ENCODE data around the gene TNFRSF6B. TPM values are rescaled to one million over a fixed set of nuclear protein-coding genes. Genes with fewer than 3 reads are reported as not detected.
"Not testable (repeated sequence)": the region's sequence is repeated elsewhere in the genome, so short reads cannot be mapped to it uniquely, and the experiment has no call there.

Gene TNFRSF6B
- polyA plus RNA-seq (2012; ENCODE audit: insufficient read depth, insufficient read length, low read depth) = not detected

- Histone ChIP-seq H3K4me1 (peaks cover 44% of the 10 kb centered on the region), H3K27me3 (no peaks in the 10 kb centered on the region), H3K36me3 (no peaks in the 10 kb centered on the region), H3K9me3 (no peaks in the 10 kb centered on the region), H3K4me3 (ENCODE audit: low read depth, low read length) (peak within 1 kb of the TSS; percentile 32)
- no peak for TF ChIP-seq CTCF (IDR thresholded peaks at IDR 0.05; ENCODE audit: low read depth, low read length)
- peak; percentile 55 for DNase-seq
Observed at GRCh38 chr20:63696628-63697356, at the start of gene TNFRSF6B. TSS of gene TNFRSF6B (plus strand) at chr20:63696652. CDS start at chr20:63696768, 116 bp downstream.

GRCh38 chr20:63648190-63648589 is 48.3 kb upstream of the TNFRSF6B start:
- Histone ChIP-seq H3K4me3 (ENCODE audit: low read depth, low read length) (no peak overlapping the region), H3K36me3 (peaks cover 35% of the 10 kb centered on the region), H3K9me3 (no peaks in the 10 kb centered on the region), H3K27me3 (no peaks in the 10 kb centered on the region), H3K4me1 (no peaks in the 10 kb centered on the region)
- DNase-seq = no peak
- TF ChIP-seq CTCF (IDR thresholded peaks at IDR 0.05; ENCODE audit: low read depth, low read length) = no peak

GRCh38 chr20:63648895-63649589 is 47.4 kb upstream of the TNFRSF6B start:
- peaks cover 1% of the 10 kb centered on the region for H3K4me1 ChIP-seq
- no peak for TF ChIP-seq CTCF (IDR thresholded peaks at IDR 0.05; ENCODE audit: low read depth, low read length)
- H3K36me3 ChIP-seq = peaks cover 29% of the 10 kb centered on the region
- no peak overlapping the region for H3K4me3 ChIP-seq (ENCODE audit: low read depth, low read length)
- DNase-seq = no peak
- H3K27me3 ChIP-seq = no peaks in the 10 kb centered on the region
- H3K9me3 ChIP-seq = no peaks in the 10 kb centered on the region

GRCh38 chr20:63650486-63650885 is 46.0 kb upstream of the TNFRSF6B start:
- not testable (repeated sequence) for H3K27me3 ChIP-seq; H3K4me1 ChIP-seq; H3K9me3 ChIP-seq; DNase-seq; H3K4me3 ChIP-seq (ENCODE audit: low read depth, low read length)
- H3K36me3 ChIP-seq = peaks cover 23% of the 10 kb centered on the region

- Histone ChIP-seq H3K9me3 (no peaks in the 10 kb centered on the region), H3K4me1 (peaks cover 6% of the 10 kb centered on the region), H3K27me3 (no peaks in the 10 kb centered on the region), H3K36me3 (peaks cover 17% of the 10 kb centered on the region), H3K4me3 (ENCODE audit: low read depth, low read length) (peak overlapping the region; percentile 75)
- no peak for TF ChIP-seq CTCF (IDR thresholded peaks at IDR 0.05; ENCODE audit: low read depth, low read length)
- no peak for DNase-seq
Observed at GRCh38 chr20:63651942-63652191, 44.6 kb upstream of the TNFRSF6B start.

GRCh38 chr20:63652192-63652980 is 44.1 kb upstream of the TNFRSF6B start:
- no peaks in the 10 kb centered on the region for H3K9me3 ChIP-seq
- peak; percentile 85 for DNase-seq
- peaks cover 16% of the 10 kb centered on the region for H3K36me3 ChIP-seq
- H3K27me3 ChIP-seq = no peaks in the 10 kb centered on the region
- TF ChIP-seq CTCF (IDR thresholded peaks at IDR 0.05; ENCODE audit: low read depth, low read length) = no peak
- H3K4me1 ChIP-seq = peaks cover 6% of the 10 kb centered on the region
- peak overlapping the region; percentile 75 for H3K4me3 ChIP-seq (ENCODE audit: low read depth, low read length)

All from BE2C (cell line).